HepG2 (cell line): ENCODE results near the gene LRRC45. TPM values are rescaled to one million over a fixed set of nuclear protein-coding genes. Genes with fewer than 3 reads are reported as not detected.

Source experiments
- ARID2 ChIP-seq: sonication (generic); formaldehyde crosslinking; IDR thresholded peaks from 2 replicates; pipeline ENCODE4 v1.8.1; 2022; ENCODE audit warnings: mild to moderate bottlenecking, missing genetic modification reagents, borderline replicate concordance
- ARNT ChIP-seq: fragments of 450-650 bp; IDR thresholded peaks from 2 replicates; pipeline ENCODE4 v1.6.1; 2017
- EEA1 ChIP-seq: sonication (generic); formaldehyde crosslinking; IDR thresholded peaks from 2 replicates; pipeline ENCODE4 v1.5.1; 2020; ENCODE audit warnings: mild to moderate bottlenecking, missing genetic modification reagents, borderline replicate concordance
- GPN1 ChIP-seq: sonication (generic); formaldehyde crosslinking; IDR thresholded peaks from 2 replicates; pipeline ENCODE4 v1.5.1; 2020; ENCODE audit warnings: missing genetic modification reagents, borderline replicate concordance
- GZF1 ChIP-seq: sonication (generic); formaldehyde crosslinking; IDR thresholded peaks from 2 replicates; pipeline ENCODE4 v1.5.1; 2020; ENCODE audit warnings: mild to moderate bottlenecking, missing genetic modification reagents
- MAFK ChIP-seq, 2 experiments: IDR thresholded peaks in 1 of 2; conservative IDR thresholded peaks in 1 of 2; 2 replicates each; pipeline ENCODE4 v1.6.1; 2011; ENCODE audit warnings: improper control_type of control experiment in 2 of 2, low read length in 2 of 2
- MIER3 ChIP-seq: IDR thresholded peaks from 2 replicates; pipeline ENCODE4 v1.6.1; 2016; ENCODE audit warnings: missing compliant biosample characterization, borderline replicate concordance
- NR2F2 ChIP-seq: IDR thresholded peaks from 2 replicates; pipeline ENCODE4 v1.6.1; 2012; ENCODE audit warnings: low read depth, inconsistent platforms, borderline replicate concordance
- PAX8 ChIP-seq: sonication (generic); formaldehyde crosslinking; IDR thresholded peaks from 2 replicates; pipeline ENCODE4 v1.8.0; 2022; ENCODE audit warnings: mild to moderate bottlenecking, missing genetic modification reagents, borderline replicate concordance
- RBM39 ChIP-seq: fragments of 200-400 bp; formaldehyde crosslinking; IDR thresholded peaks from one replicate; pipeline ENCODE4 v1.6.1; 2018; ENCODE audit warnings: antibody characterized with exemption, mild to moderate bottlenecking, low read depth, low read length; ENCODE audit not compliant: poor library complexity, severe bottlenecking
- SNAPC2 ChIP-seq: sonication (generic); formaldehyde crosslinking; IDR thresholded peaks from 2 replicates; pipeline ENCODE4 v1.8.1; 2022; ENCODE audit warnings: mild to moderate bottlenecking, missing genetic modification reagents
- SRSF9 ChIP-seq: fragments of 200-400 bp; formaldehyde crosslinking; IDR thresholded peaks from 2 replicates; pipeline ENCODE4 v1.6.1; 2018; ENCODE audit warnings: borderline replicate concordance, mild to moderate bottlenecking, low read depth, low read length; ENCODE audit not compliant: insufficient read depth, poor library complexity, severe bottlenecking
- TEAD2 ChIP-seq: sonication (generic); formaldehyde crosslinking; IDR thresholded peaks from 2 replicates; pipeline ENCODE4 v1.9.0; 2021; ENCODE audit warnings: missing genetic modification reagents
- ZBTB46 ChIP-seq: sonication (generic); formaldehyde crosslinking; IDR thresholded peaks from 2 replicates; pipeline ENCODE4 v1.4.0; 2020; ENCODE audit warnings: mild to moderate bottlenecking, missing genetic modification reagents, borderline replicate concordance
- ZFP37 ChIP-seq: sonication (generic); formaldehyde crosslinking; IDR thresholded peaks from 2 replicates; pipeline ENCODE4 v1.4.0; 2020; ENCODE audit warnings: missing genetic modification reagents, borderline replicate concordance
- ZMYM2 ChIP-seq: sonication (generic); formaldehyde crosslinking; IDR thresholded peaks from 2 replicates; pipeline ENCODE4 v1.8.0; 2022; ENCODE audit warnings: mild to moderate bottlenecking, missing genetic modification reagents
- ZNF232 ChIP-seq: sonication (generic); formaldehyde crosslinking; IDR thresholded peaks from 2 replicates; pipeline ENCODE4 v1.4.0; 2020; ENCODE audit warnings: missing genetic modification reagents, borderline replicate concordance
- ZNF253 ChIP-seq: sonication (generic); formaldehyde crosslinking; IDR thresholded peaks from 2 replicates; pipeline ENCODE4 v1.8.0; 2022; ENCODE audit warnings: mild to moderate bottlenecking, missing genetic modification reagents, borderline replicate concordance
- ZNF329 ChIP-seq: sonication (generic); formaldehyde crosslinking; IDR thresholded peaks from 2 replicates; pipeline ENCODE4 v1.9.0; 2021; ENCODE audit warnings: low read depth, mild to moderate bottlenecking, missing genetic modification reagents
- ZNF343 ChIP-seq: sonication (generic); formaldehyde crosslinking; IDR thresholded peaks from 2 replicates; pipeline ENCODE4 v1.4.0; 2020; ENCODE audit warnings: mild to moderate bottlenecking, missing genetic modification reagents
- ZNF354B ChIP-seq: sonication (generic); formaldehyde crosslinking; IDR thresholded peaks from 2 replicates; pipeline ENCODE4 v1.8.0; 2022; ENCODE audit warnings: mild to moderate bottlenecking, missing genetic modification reagents
- ZNF569 ChIP-seq: sonication (generic); formaldehyde crosslinking; IDR thresholded peaks from 2 replicates; pipeline ENCODE4 v1.5.0; 2020; ENCODE audit warnings: mild to moderate bottlenecking, missing genetic modification reagents, moderate library complexity, borderline replicate concordance
- ZNF616 ChIP-seq: sonication (generic); formaldehyde crosslinking; IDR thresholded peaks from 2 replicates; pipeline ENCODE4 v1.5.0; 2020; ENCODE audit warnings: low read depth, mild to moderate bottlenecking, missing genetic modification reagents
- polyA plus RNA-seq, 8 experiments: library from polyadenylated mRNA; depleted of rRNA in 3 of 8; stranded (reverse) in 7 of 8; unstranded in 1 of 8; fragments of >200 nt; fragmentation: Illumina TruSeq in 4 of 8; extraction: Trizol in 4 of 8; gene quantifications; 2 replicates each; pipeline versions ENCODE4 v1.2.1 to v1.2.3, GENCODE V29; 2011 to 2016; ENCODE audit warnings: low read depth in 4 of 8, missing spikeins in 1 of 8, mixed read lengths in 1 of 8; ENCODE audit not compliant: insufficient read depth in 1 of 8
- total RNA-seq, 5 experiments: library from RNA; depleted of rRNA; stranded (reverse); fragments of >200 nt; fragmentation: Illumina TruSeq; extraction: Trizol; gene quantifications; 2 replicates each; pipeline ENCODE4 v1.2.3, GENCODE V29; 2016; ENCODE audit warnings: low read depth in 1 of 5
- TF ChIP-seq, protein P1 (sequence below): sonication (generic); formaldehyde crosslinking; IDR thresholded peaks from 2 replicates; pipeline ENCODE4 v1.5.1; 2020; ENCODE audit warnings: missing genetic modification reagents, mild to moderate bottlenecking, borderline replicate concordance
- TF ChIP-seq, protein P2 (sequence below): sonication (generic); formaldehyde crosslinking; IDR thresholded peaks from 2 replicates; pipeline ENCODE4 v1.4.0; 2020; ENCODE audit warnings: missing genetic modification reagents

LRRC45 gene
- total and polyA plus RNA-seq, 2 of the 13 experiments (the other 11 are each of a cell fraction or from before 2014, with no cell fraction given) = 11.6 to 48.1 TPM

GRCh38 chr17:82000803-82001570, 22.1 kb upstream of the LRRC45 start (continued):
- TF ChIP-seq ZNF343 (CRISPR knock-in tag) = peak; percentile 64; the same call in 1 of the 2 replicates
- 0 out of 2 replicates have a peak, but pooled peaks have one; percentile 88 for TF ChIP-seq ZNF616
- 0 out of 2 replicates have a peak, but pooled peaks have one; percentile 20 for TF ChIP-seq ZNF253 (CRISPR knock-in tag)
- no peak for TF ChIP-seq ARNT
- no peak for TF ChIP-seq ZNF569 (CRISPR knock-in tag)
- TF ChIP-seq ZFP37 (CRISPR knock-in tag) = peak; percentile 94
- TF ChIP-seq ZMYM2 (CRISPR knock-in tag) = peak; percentile 71; the same call in 1 of the 2 replicates
- TF ChIP-seq EEA1 (CRISPR knock-in tag) = peak; percentile 78; the same call in 1 of the 2 replicates
- peak; percentile 89; the same call in 1 of the 2 replicates for TF ChIP-seq SNAPC2 (CRISPR knock-in tag)
- no peak for TF ChIP-seq ZNF354B (CRISPR knock-in tag)
- no peak for TF ChIP-seq NR2F2
- TF ChIP-seq ZBTB46 (CRISPR knock-in tag) = 0 out of 2 replicates have a peak, but pooled peaks have one; percentile 88
- TF ChIP-seq SRSF9 = no peak
- TF ChIP-seq RBM39 = peak; percentile 85
- 0 out of 2 replicates have a peak, but pooled peaks have one; percentile 47 for TF ChIP-seq GPN1 (CRISPR knock-in tag)
- peak; percentile 44 for TF ChIP-seq ARID2
- TF ChIP-seq TEAD2 (CRISPR knock-in tag) = 0 out of 2 replicates have a peak, but pooled peaks have one; percentile 61
- TF ChIP-seq MAFK (conservative IDR thresholded peaks at IDR 0.05 in 1 of 2, IDR thresholded peaks at IDR 0.05 in 1 of 2; ENCODE audit: low read length in 2 of 2) = no peak
- TF ChIP-seq ZNF232 = peak; percentile 69; the same call in 1 of the 2 replicates
- peak; percentile 8; the same call in 1 of the 2 replicates for TF ChIP-seq ZNF329 (CRISPR knock-in tag)
- no peak for TF ChIP-seq PAX8
- TF ChIP-seq GZF1 (CRISPR knock-in tag) = peak; percentile 73; the same call in 1 of the 2 replicates
- TF ChIP-seq, protein P1, sequence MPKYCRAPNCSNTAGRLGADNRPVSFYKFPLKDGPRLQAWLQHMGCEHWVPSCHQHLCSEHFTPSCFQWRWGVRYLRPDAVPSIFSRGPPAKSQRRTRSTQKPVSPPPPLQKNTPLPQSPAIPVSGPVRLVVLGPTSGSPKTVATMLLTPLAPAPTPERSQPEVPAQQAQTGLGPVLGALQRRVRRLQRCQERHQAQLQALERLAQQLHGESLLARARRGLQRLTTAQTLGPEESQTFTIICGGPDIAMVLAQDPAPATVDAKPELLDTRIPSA (CRISPR knock-in tag) = peak; percentile 96
- TF ChIP-seq, protein P2, sequence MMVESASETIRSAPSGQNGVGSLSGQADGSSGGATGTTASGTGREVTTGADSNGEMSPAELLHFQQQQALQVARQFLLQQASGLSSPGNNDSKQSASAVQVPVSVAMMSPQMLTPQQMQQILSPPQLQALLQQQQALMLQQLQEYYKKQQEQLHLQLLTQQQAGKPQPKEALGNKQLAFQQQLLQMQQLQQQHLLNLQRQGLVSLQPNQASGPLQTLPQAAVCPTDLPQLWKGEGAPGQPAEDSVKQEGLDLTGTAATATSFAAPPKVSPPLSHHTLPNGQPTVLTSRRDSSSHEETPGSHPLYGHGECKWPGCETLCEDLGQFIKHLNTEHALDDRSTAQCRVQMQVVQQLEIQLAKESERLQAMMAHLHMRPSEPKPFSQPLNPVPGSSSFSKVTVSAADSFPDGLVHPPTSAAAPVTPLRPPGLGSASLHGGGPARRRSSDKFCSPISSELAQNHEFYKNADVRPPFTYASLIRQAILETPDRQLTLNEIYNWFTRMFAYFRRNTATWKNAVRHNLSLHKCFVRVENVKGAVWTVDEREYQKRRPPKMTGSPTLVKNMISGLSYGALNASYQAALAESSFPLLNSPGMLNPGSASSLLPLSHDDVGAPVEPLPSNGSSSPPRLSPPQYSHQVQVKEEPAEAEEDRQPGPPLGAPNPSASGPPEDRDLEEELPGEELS (CRISPR knock-in tag) = peak; percentile 78; the same call in 1 of the 2 replicates
- TF ChIP-seq MIER3 (CRISPR knock-in tag) = peak; percentile 86; the same call in 1 of the 2 replicates
